ENCODE measurements around the gene GPX7. TPM values are rescaled to one million over a fixed set of nuclear protein-coding genes. Genes with fewer than 3 reads are reported as not detected.

GPX7 gene
- total RNA-seq, 3 donors from 2014 or later = 0.46 to 7.8 (median 4.0) TPM

DNA sequence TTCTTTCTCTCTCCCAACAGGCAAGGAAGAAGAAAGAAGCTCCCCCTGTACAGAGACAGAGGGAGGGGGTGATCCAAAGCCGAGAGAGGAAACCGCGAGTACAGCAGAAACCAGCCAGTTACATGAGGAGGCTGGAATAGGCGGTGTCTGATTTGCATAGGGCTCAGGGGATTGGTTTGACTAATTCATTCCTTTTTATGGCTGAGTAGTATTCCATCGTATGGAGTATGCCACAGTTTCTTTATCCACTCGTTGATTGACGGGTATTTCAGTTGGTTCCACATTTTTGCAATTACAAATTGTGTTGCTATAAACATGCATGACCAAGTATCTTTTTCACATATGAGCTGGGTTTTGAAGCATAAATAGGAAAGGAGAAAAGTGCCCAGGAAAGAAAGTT, 3.4 kb upstream of the GPX7 start:
- intact Hi-C loops (cut with DNase I, micrococcal nuclease) = no loop called here
- DNase-seq = no peak
- Histone ChIP-seq H3K4me1 (ENCODE audit: low read depth) (no peaks in the 10 kb centered on the region), H3K36me3 (ENCODE audit: low read depth) (no peaks in the 10 kb centered on the region), H3K9me3 (no peaks in the 10 kb centered on the region), H3K4me3 (no peak overlapping the region)
- no peak for ATAC-seq
- TF ChIP-seq CTCF (IDR thresholded peaks at IDR 0.05) = no peak

GRCh38 chr1:52599236-52599635, 2.9 kb upstream of the GPX7 start:
- no peak for TF ChIP-seq CTCF (IDR thresholded peaks at IDR 0.05)
- no peaks in the 10 kb centered on the region for H3K9me3 ChIP-seq
- H3K4me1 ChIP-seq (ENCODE audit: low read depth) = no peaks in the 10 kb centered on the region
- no peak for ATAC-seq
- no peak for DNase-seq
- no peaks in the 10 kb centered on the region for H3K36me3 ChIP-seq (ENCODE audit: low read depth)
- H3K4me3 ChIP-seq = no peak overlapping the region
- intact Hi-C loops (cut with DNase I, micrococcal nuclease) = no loop called here

DNA sequence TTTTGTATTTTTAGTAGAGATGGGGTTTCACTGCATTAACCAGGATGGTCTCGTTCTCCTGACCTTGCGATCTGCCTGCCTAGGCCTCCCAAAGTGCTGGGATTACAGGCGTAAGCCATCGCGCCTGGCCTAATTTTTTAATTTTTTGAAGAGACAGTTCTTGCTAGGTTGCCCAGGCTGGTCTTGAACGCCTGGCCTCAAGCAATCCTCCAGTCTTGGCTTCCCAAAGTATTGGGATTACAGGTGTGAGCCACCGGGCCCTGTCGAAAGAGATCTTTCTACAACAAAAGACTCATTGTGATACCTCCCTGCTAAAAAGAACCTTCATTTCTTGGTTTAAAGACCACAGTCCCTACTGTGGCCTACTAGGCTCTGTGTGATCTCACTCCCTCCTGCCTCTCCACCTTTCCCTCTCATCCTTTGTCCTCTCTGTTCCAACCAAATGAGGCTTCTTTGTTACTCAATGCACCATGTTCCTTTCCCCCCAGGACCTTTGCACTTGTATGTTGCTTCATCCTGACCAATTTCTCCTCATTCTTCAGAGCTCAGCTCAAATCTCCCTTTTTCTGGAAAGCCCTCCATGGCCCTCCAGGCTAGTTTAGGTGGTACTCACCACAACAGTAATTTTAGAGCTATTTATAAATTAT, 1.5 kb upstream of the GPX7 start:
- Histone ChIP-seq H3K4me3 (no peak overlapping the region), H3K4me1 (ENCODE audit: low read depth) (no peaks in the 10 kb centered on the region), H3K9me3 (no peaks in the 10 kb centered on the region), H3K36me3 (ENCODE audit: low read depth) (no peaks in the 10 kb centered on the region)
- ATAC-seq (no peak), DNase-seq (no peak)
- TF ChIP-seq CTCF (IDR thresholded peaks at IDR 0.05) = no peak
- intact Hi-C loops (cut with DNase I, micrococcal nuclease) = no loop called here

GRCh38 chr1:52601519-52601918, 652 bp upstream of the GPX7 start:
- Histone ChIP-seq H3K4me1 (ENCODE audit: low read depth) (no peaks in the 10 kb centered on the region), H3K4me3 (no peak overlapping the region), H3K9me3 (no peaks in the 10 kb centered on the region), H3K36me3 (ENCODE audit: low read depth) (no peaks in the 10 kb centered on the region)
- intact Hi-C loops (cut with DNase I, micrococcal nuclease) = no loop called here
- DNase-seq (no peak), ATAC-seq (no peak)
- no peak for TF ChIP-seq CTCF (IDR thresholded peaks at IDR 0.05)

GRCh38 chr1:52602856-52603600, 857 bp downstream of the GPX7 start:
- no peak overlapping the region for H3K4me3 ChIP-seq
- no peaks in the 10 kb centered on the region for H3K4me1 ChIP-seq (ENCODE audit: low read depth)
- no peaks in the 10 kb centered on the region for H3K36me3 ChIP-seq (ENCODE audit: low read depth)
- TF ChIP-seq CTCF (IDR thresholded peaks at IDR 0.05) = no peak
- DNase-seq = peak in 2 of 3 donors; percentile 4 to 23
- intact Hi-C loops (cut with DNase I, micrococcal nuclease) = no loop called here
- H3K9me3 ChIP-seq = no peaks in the 10 kb centered on the region
- ATAC-seq = peak; percentile 11

Data from mucosa of descending colon (tissue), 3 donors.